Ovary (tissue), 9 donors: ENCODE results near the gene HAVCR2. TPM values are rescaled to one million over a fixed set of nuclear protein-coding genes. Genes with fewer than 3 reads are reported as not detected.

Experiments
- DNase-seq, 5 donors: peaks; one replicate each; pipeline ENCODE4 v3.0.0-alpha.2; 2019 to 2020
- H3K27ac ChIP-seq, 2 donors: fragments of 200-600 bp; one replicate each; pipeline versions ENCODE4 v1.5.1 to v1.8.0; 2019 to 2022
- H3K27me3 ChIP-seq: fragments of 200-600 bp; one replicate; pipeline ENCODE4 v1.8.0; 2022
- H3K36me3 ChIP-seq: fragments of 200-600 bp; sonication (generic); one replicate; pipeline ENCODE4 v1.5.1; 2019
- H3K4me1 ChIP-seq: one replicate; pipeline ENCODE4 v1.8.1; 2013; ENCODE audit warnings: mild to moderate bottlenecking, moderate library complexity; ENCODE audit not compliant: insufficient read depth
- H3K4me3 ChIP-seq: fragments of 200-600 bp; sonication (generic); one replicate; pipeline ENCODE4 v1.5.1; 2017
- H3K9me3 ChIP-seq, 2 donors: fragments of 200-600 bp in 1 of 2; sonication (generic) in 1 of 2; one replicate each; pipeline versions ENCODE4 v1.5.1 to v1.8.1; 2013 to 2019; ENCODE audit warnings: mild to moderate bottlenecking in 1 of 2, moderate library complexity in 1 of 2
- EP300 ChIP-seq: sonication (generic); formaldehyde crosslinking; IDR thresholded peaks from one replicate; pipeline ENCODE4 v1.6.1; 2017; ENCODE audit warnings: antibody characterized with exemption
- POLR2A ChIP-seq: fragments of 450-650 bp; IDR thresholded peaks from one replicate; pipeline ENCODE4 v1.6.1; 2017; ENCODE audit warnings: antibody characterized with exemption, mild to moderate bottlenecking, moderate library complexity
- WGBS, 3 donors: extraction: QIAGEN DNeasy Blood & Tissue Kit in 1 of 3; methylation state at CpG; one replicate each; pipeline versions ENCODE4 v1.1.5 to v1.1.7; 2013 to 2017; 5-methylcytosine and 5-hydroxymethylcytosine counted together
- intact Hi-C, 4 donors: fragments of 100-400 bp; cut with DNase I; formaldehyde crosslinking; loops; one replicate each; pipeline versions ENCODE4 v1.11.0 to v1.15.1; 2022 to 2023
- polyA plus RNA-seq, 2 donors: library from polyadenylated mRNA; stranded (reverse); fragments of 200-250 nt in 1 of 2; fragments of 350-450 nt in 1 of 2; fragmentation: Illumina TruSeq in 1 of 2; extraction: RNeasy Lipid Tissue Mini Kit (QIAGEN cat#74804) in 1 of 2; gene quantifications; one replicate each; pipeline ENCODE4 v1.2.3, GENCODE V29; 2013 to 2014
- total RNA-seq, 7 donors: library from RNA; depleted of rRNA in 2 of 7; stranded (reverse); fragments of >200 nt in 2 of 7; fragmentation: NEBNext Ultra II Directional in 3 of 7; extraction: Animal tissue kit (Norgen Biotek cat#: 25700) in 3 of 7; gene quantifications; one replicate each; pipeline versions ENCODE4 v1.1.0 to v1.2.4, GENCODE V29; 2016 to 2023
- TF ChIP-seq, protein P1 (sequence below), 3 donors: fragments of 450-650 bp in 2 of 3; fragments of 200-600 bp in 1 of 3; IDR thresholded peaks; one replicate each; pipeline versions ENCODE4 v1.5.1 to v1.8.0; 2016 to 2022; ENCODE audit warnings: antibody characterized with exemption in 3 of 3, mild to moderate bottlenecking in 1 of 3
- donor health status: DM: no; HTN: no; CAD: no; lungs with moderate emphysema.
- donor health status: DM: no; HTN: no; CAD: no.
- donor health status: Bipolar disorder and iron deficiency.
- donor health status: DM: yes; HTN: yes; CAD: no.
- donor health status: DM: no; HTN: no; CAD: no.
- donor health status: DM: yes; HTN: yes; CAD: no.

The HAVCR2 gene
- total and polyA plus RNA-seq, 9 donors: 1.3 to 12.0 (median 2.9) TPM

DNA sequence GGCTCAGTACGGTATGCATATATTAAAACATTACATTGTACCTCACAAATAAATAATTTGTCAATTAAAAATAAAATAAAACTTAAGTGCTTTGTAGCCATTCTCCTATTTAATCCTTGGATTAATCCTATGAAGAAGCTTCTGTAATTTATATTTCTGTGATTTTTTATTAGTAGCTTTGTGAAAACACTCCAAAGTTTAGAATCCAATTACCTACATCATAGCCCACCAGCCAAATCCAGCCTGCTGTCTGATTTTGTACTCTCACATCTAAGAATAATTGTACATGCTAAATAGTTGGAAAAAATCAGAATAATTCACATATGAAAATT is 23.4 kb upstream of the HAVCR2 start:
- no peaks in the 10 kb centered on the region for H3K27me3 ChIP-seq
- TF ChIP-seq EP300: no peak
- TF ChIP-seq, protein P1, sequence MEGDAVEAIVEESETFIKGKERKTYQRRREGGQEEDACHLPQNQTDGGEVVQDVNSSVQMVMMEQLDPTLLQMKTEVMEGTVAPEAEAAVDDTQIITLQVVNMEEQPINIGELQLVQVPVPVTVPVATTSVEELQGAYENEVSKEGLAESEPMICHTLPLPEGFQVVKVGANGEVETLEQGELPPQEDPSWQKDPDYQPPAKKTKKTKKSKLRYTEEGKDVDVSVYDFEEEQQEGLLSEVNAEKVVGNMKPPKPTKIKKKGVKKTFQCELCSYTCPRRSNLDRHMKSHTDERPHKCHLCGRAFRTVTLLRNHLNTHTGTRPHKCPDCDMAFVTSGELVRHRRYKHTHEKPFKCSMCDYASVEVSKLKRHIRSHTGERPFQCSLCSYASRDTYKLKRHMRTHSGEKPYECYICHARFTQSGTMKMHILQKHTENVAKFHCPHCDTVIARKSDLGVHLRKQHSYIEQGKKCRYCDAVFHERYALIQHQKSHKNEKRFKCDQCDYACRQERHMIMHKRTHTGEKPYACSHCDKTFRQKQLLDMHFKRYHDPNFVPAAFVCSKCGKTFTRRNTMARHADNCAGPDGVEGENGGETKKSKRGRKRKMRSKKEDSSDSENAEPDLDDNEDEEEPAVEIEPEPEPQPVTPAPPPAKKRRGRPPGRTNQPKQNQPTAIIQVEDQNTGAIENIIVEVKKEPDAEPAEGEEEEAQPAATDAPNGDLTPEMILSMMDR (IDR thresholded peaks at IDR 0.05): no peak
- TF ChIP-seq POLR2A: no peak
- H3K4me1 ChIP-seq: no peaks in the 10 kb centered on the region
- no peak overlapping the region for H3K27ac ChIP-seq
- no peak overlapping the region for H3K4me3 ChIP-seq
- H3K9me3 ChIP-seq: no peaks in the 10 kb centered on the region
- no peaks in the 10 kb centered on the region for H3K36me3 ChIP-seq
- 4 to 14% (median 12%) methylated on average over 1 of the region's 1 CpG for WGBS, 3 donors
- no peak for DNase-seq
- intact Hi-C loops: no loop called here

DNA sequence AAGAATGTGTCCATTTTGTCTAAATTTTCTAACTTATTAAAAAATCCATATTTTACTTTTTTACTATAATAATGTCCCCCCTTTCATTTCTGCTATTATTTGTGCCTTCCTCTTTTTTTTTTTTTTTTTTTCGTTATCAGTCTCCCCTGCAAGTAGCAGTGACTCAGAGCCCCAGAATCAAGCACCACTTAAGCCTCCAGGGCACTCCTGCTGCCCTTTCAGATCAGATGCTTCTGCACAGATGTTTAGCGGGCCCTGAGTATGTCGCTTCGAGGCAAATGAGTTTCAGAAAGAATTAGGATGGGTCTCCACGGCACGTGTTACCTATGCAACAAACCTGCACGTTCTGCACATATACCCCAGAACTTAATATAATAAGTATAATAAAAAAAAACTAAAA is 22.1 kb upstream of the HAVCR2 start:
- TF ChIP-seq POLR2A: no peak
- TF ChIP-seq, protein P1 (IDR thresholded peaks at IDR 0.05): no peak
- no peak for TF ChIP-seq EP300
- Histone ChIP-seq H3K36me3 (no peaks in the 10 kb centered on the region), H3K27ac (no peak overlapping the region), H3K4me1 (no peaks in the 10 kb centered on the region), H3K9me3 (no peaks in the 10 kb centered on the region), H3K27me3 (no peaks in the 10 kb centered on the region), H3K4me3 (no peak overlapping the region)
- intact Hi-C loops: no loop called here
- no peak for DNase-seq
- 74 to 79% (median 75%) methylated on average over 7 of the region's 7 CpGs for WGBS, 3 donors

DNA sequence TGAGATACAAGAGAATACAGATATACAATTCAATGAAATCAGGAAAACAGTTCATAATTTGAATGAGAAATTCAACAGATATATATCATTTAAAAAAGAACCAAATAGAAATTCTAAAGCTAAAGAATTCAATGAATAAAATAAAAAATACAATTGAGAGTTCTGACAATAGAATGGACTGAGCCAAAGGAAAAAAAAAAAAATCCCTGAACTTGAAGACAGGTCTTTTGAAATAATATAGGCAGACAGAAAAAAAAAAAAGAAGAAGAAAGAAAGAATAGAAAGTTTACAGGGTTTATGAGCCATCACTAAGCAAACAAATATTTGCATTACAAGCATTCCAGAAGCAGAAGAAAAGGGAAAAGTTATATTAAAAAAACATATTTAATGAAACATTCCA is 12.9 kb upstream of the HAVCR2 start:
- intact Hi-C loops: no loop called here
- DNase-seq: no peak
- H3K4me1 ChIP-seq: no peaks in the 10 kb centered on the region
- peaks cover 0 to 3% of the 10 kb centered on the region in 2 donors for H3K9me3 ChIP-seq
- TF ChIP-seq POLR2A (no peak), EP300 (no peak)
- TF ChIP-seq, protein P1 (IDR thresholded peaks at IDR 0.05): no peak
- no peak overlapping the region for H3K4me3 ChIP-seq
- no peaks in the 10 kb centered on the region for H3K36me3 ChIP-seq
- H3K27ac ChIP-seq: no peak overlapping the region
- H3K27me3 ChIP-seq: no peaks in the 10 kb centered on the region

DNA sequence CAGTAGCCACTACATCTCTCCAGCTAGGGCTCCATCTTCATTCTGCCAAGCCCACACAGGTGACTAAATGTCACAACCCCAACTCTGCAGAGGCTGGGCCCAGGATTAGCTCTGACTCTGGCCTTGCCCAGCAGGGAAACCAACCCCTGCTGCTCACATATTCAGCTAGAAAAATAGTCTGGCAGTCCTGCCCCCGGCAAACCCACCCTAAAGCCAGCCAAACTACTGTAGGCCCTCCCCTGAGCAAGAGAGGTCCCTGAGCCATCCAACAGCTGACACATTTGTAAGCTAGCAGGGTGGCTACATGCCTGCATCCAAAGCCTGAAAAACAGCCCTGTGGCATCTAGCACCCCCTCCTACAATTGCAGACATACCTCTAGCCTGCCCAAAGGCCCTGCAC is 11.3 kb upstream of the HAVCR2 start:
- H3K4me3 ChIP-seq: no peak overlapping the region
- no peak overlapping the region for H3K27ac ChIP-seq
- H3K4me1 ChIP-seq: no peaks in the 10 kb centered on the region
- H3K27me3 ChIP-seq: no peaks in the 10 kb centered on the region
- no peak for DNase-seq
- no peaks in the 10 kb centered on the region for H3K36me3 ChIP-seq
- WGBS, 3 donors: 73 to 89% (median 88%) methylated on average over 1 of the region's 1 CpG
- TF ChIP-seq, protein P1 (IDR thresholded peaks at IDR 0.05): no peak
- TF ChIP-seq EP300: no peak
- TF ChIP-seq POLR2A: no peak
- H3K9me3 ChIP-seq: peaks cover 0 to 3% of the 10 kb centered on the region in 2 donors
- intact Hi-C loops: no loop called here

DNA sequence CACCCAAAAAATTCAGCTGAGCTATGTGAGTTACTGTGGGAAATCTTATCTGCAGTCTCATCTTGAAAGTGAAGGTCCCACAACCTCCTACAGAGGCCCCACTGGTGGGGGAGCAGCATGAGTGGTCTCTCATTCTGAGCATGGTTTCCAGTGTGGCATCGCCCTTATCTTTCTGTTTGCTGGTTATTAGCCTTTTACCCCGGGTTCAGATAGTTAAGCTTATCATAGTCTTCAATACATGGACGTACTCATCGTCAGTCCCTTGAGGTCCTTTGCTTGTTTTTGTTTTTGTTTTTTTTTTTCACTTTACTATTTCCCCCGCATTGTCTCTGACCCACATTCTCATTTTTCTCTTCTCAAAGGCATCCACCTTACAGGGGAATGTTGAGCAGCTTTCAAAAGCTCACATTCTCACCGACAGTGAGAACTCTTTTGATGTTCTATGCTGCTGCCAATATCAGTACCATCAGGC is 7.7 kb upstream of the HAVCR2 start:
- TF ChIP-seq, protein P1 (IDR thresholded peaks at IDR 0.05): no peak
- TF ChIP-seq EP300: no peak
- TF ChIP-seq POLR2A: no peak
- no peak overlapping the region for H3K4me3 ChIP-seq
- no peak for DNase-seq
- H3K27me3 ChIP-seq: no peaks in the 10 kb centered on the region
- no peaks in the 10 kb centered on the region for H3K4me1 ChIP-seq
- peaks cover 0 to 3% of the 10 kb centered on the region in 2 donors for H3K9me3 ChIP-seq
- intact Hi-C loops: no loop called here
- no peak overlapping the region for H3K27ac ChIP-seq
- no peaks in the 10 kb centered on the region for H3K36me3 ChIP-seq
- WGBS, 3 donors: 69 to 73% (median 69%) methylated on average over 6 of the region's 6 CpGs
